ENCODE measurements around the gene ADPRM. TPM values are rescaled to one million over a fixed set of nuclear protein-coding genes. Genes with fewer than 3 reads are reported as not detected.

ADPRM gene
- polyA plus RNA-seq, 2 of the 4 experiments (the other 2 are of a cell fraction) = 8.3 to 25.2 TPM

GRCh38 chr17:10663231-10663630 lies 34.2 kb upstream of the ADPRM start:
- WGBS (ENCODE audit: missing lambda C conversion rate) = 73% methylated on average over 6 of the region's 6 CpGs
- no peaks in the 10 kb centered on the region for H3K4me1 ChIP-seq
- FAIRE-seq (no peak), DNase-seq (ENCODE audit: low read depth in 1 of 2, low spot score in 1 of 2) (no peak), ATAC-seq (no peak)
- no peaks in the 10 kb centered on the region for H3K9me3 ChIP-seq
- no peak overlapping the region for H3K4me3 ChIP-seq
- no peak for TF ChIP-seq SMC3 (IDR thresholded peaks at IDR 0.05)
- no peak for TF ChIP-seq ATOH8 (CRISPR knock-in tag; IDR thresholded peaks at IDR 0.05; ENCODE audit: low read depth)
- no peak for TF ChIP-seq POLR2AphosphoS2 (conservative IDR thresholded peaks at IDR 0.05; ENCODE audit: low read length)
- TF ChIP-seq FOSL2 (IDR thresholded peaks at IDR 0.05) = no peak
- no peak for TF ChIP-seq FOSL2 (CRISPR knock-in tag; IDR thresholded peaks at IDR 0.05)
- no peak for TF ChIP-seq FOSB (CRISPR knock-in tag; IDR thresholded peaks at IDR 0.05)
- TF ChIP-seq HOXB13 (CRISPR knock-in tag; IDR thresholded peaks at IDR 0.05; ENCODE audit: low read depth) = no peak
- no peak for TF ChIP-seq KDM5A (IDR thresholded peaks at IDR 0.05)
- no peak for TF ChIP-seq EP300 (IDR thresholded peaks at IDR 0.05)
- no peak for TF ChIP-seq TFCP2L1 (CRISPR knock-in tag; IDR thresholded peaks at IDR 0.05)
- no peak for TF ChIP-seq NPAS2 (CRISPR knock-in tag; IDR thresholded peaks at IDR 0.05; ENCODE audit: borderline replicate concordance)
- no peak for TF ChIP-seq MAFK (IDR thresholded peaks at IDR 0.05; ENCODE audit: partially characterized antibody)
- no peak for TF ChIP-seq RAD21 (conservative IDR thresholded peaks at IDR 0.05 in 1 of 2, IDR thresholded peaks at IDR 0.05 in 1 of 2)
- TF ChIP-seq ZNF302 (CRISPR knock-in tag; IDR thresholded peaks at IDR 0.05) = no peak
- TF ChIP-seq RFX5 (IDR thresholded peaks at IDR 0.05) = no peak
- TF ChIP-seq, protein P1, sequence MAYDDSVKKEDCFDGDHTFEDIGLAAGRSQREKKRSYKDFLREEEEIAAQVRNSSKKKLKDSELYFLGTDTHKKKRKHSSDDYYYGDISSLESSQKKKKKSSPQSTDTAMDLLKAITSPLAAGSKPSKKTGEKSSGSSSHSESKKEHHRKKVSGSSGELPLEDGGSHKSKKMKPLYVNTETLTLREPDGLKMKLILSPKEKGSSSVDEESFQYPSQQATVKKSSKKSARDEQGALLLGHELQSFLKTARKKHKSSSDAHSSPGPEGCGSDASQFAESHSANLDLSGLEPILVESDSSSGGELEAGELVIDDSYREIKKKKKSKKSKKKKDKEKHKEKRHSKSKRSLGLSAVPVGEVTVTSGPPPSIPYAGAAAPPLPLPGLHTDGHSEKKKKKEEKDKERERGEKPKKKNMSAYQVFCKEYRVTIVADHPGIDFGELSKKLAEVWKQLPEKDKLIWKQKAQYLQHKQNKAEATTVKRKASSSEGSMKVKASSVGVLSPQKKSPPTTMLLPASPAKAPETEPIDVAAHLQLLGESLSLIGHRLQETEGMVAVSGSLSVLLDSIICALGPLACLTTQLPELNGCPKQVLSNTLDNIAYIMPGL (CRISPR knock-in tag; IDR thresholded peaks at IDR 0.05; ENCODE audit: borderline replicate concordance) = no peak
- no peak for TF ChIP-seq E2F6 (IDR thresholded peaks at IDR 0.05; ENCODE audit: borderline replicate concordance, low read depth)
- no peak overlapping the region for H3K27ac ChIP-seq
- no peak overlapping the region for H3K4me2 ChIP-seq
- CTCF ChIA-PET = interaction anchor here (0.6 to 4.7 kb wide), 3 partner anchors 12 to 84 kb away, joined by 3 to 31 read pairs (median 3); no protein-coding TSS in a partner anchor
- POLR2A ChIA-PET = no interaction called here

GRCh38 chr17:10664571-10664970 lies 32.8 kb upstream of the ADPRM start:
- no peak for FAIRE-seq
- Histone ChIP-seq H3K9me3 (no peaks in the 10 kb centered on the region), H3K4me3 (no peak overlapping the region), H3K4me1 (no peaks in the 10 kb centered on the region), H3K4me2 (no peak overlapping the region), H3K27ac (no peak overlapping the region)
- CTCF ChIA-PET = interaction anchor here (0.6 to 3.0 kb wide), 9 partner anchors 11 to 1639 kb away, joined by 3 to 15 read pairs (median 3); no protein-coding TSS in a partner anchor
- 88% methylated on average over 9 of the region's 9 CpGs for WGBS (ENCODE audit: missing lambda C conversion rate)
- no peak for DNase-seq (ENCODE audit: low read depth in 1 of 2, low spot score in 1 of 2)
- POLR2A ChIA-PET = no interaction called here
- TF ChIP-seq RNF2 (IDR thresholded peaks at IDR 0.05; ENCODE audit: borderline replicate concordance, low read depth) (no peak), ZFP36 (IDR thresholded peaks at IDR 0.05; ENCODE audit: borderline replicate concordance, partially characterized antibody) (no peak), HDAC2 (IDR thresholded peaks at IDR 0.05) (no peak), KDM5A (IDR thresholded peaks at IDR 0.05) (no peak), CEBPB (IDR thresholded peaks at IDR 0.05) (no peak), TFCP2L1 (CRISPR knock-in tag; IDR thresholded peaks at IDR 0.05) (no peak), NPAS2 (CRISPR knock-in tag; IDR thresholded peaks at IDR 0.05; ENCODE audit: borderline replicate concordance) (no peak), ESRRA (IDR thresholded peaks at IDR 0.05; ENCODE audit: borderline replicate concordance, low read length) (no peak), RAD21 (conservative IDR thresholded peaks at IDR 0.05 in 1 of 2, IDR thresholded peaks at IDR 0.05 in 1 of 2) (no peak), SREBF2 (IDR thresholded peaks at IDR 0.05) (no peak), CTCF (IDR thresholded peaks at IDR 0.05) (no peak), ZNF302 (CRISPR knock-in tag; IDR thresholded peaks at IDR 0.05) (no peak)
- ATAC-seq = no peak

Measured in A549 (cell line).